ENCODE results near the gene MED29.

Gene MED29

GRCh38 chr19:39403331-39404312, 12.4 kb downstream of the MED29 start:
- TF ChIP-seq, protein P1, sequence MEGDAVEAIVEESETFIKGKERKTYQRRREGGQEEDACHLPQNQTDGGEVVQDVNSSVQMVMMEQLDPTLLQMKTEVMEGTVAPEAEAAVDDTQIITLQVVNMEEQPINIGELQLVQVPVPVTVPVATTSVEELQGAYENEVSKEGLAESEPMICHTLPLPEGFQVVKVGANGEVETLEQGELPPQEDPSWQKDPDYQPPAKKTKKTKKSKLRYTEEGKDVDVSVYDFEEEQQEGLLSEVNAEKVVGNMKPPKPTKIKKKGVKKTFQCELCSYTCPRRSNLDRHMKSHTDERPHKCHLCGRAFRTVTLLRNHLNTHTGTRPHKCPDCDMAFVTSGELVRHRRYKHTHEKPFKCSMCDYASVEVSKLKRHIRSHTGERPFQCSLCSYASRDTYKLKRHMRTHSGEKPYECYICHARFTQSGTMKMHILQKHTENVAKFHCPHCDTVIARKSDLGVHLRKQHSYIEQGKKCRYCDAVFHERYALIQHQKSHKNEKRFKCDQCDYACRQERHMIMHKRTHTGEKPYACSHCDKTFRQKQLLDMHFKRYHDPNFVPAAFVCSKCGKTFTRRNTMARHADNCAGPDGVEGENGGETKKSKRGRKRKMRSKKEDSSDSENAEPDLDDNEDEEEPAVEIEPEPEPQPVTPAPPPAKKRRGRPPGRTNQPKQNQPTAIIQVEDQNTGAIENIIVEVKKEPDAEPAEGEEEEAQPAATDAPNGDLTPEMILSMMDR (IDR thresholded peaks at IDR 0.05; ENCODE audit: borderline replicate concordance, control extremely low read depth, extremely low read depth, insufficient read depth, missing control alignments) = no peak
- peak; percentile 80 for DNase-seq (ENCODE audit: low spot score)
- in situ Hi-C loops (cut with MboI; ENCODE audit: low sequenced_read_pairs, unreplicated experiment) = no loop called here

DNA sequence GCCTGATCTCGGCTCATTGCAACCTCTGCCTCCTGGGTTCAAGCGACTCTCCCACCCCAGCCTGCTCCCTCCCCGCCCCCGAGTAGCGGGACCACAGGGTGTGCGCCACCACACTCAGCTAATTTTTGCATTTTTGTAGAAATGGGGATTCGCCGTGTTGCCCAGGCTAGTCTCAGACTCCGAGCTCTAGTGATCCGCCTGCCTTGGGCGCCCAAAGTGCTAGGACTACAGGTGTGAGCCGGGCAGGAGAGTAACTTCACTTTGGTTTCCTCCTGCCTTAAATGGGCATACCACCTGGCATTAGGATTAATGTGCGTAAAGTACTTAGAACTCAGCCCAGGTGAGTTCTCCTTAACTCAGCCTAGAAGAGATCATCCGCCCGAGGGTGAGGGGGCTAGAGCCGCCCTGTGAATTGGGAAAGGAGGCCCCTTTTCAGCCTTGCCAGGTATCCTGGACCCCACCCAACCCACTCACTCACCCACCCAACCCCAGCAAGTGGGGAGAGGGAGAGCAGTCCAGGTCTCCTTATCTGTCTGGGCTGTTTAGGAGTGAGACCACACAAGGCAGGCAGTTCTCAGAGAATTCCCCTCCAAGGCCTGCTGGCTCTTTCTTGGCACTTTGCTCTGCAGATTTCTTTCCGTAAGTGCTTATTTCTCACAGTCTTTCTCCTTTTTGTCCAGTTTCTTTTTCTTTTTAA, 14.2 kb downstream of the MED29 start:
- in situ Hi-C loops (cut with MboI; ENCODE audit: low sequenced_read_pairs, unreplicated experiment) = no loop called here
- no peak for DNase-seq (ENCODE audit: low spot score)
- TF ChIP-seq, protein P1 (IDR thresholded peaks at IDR 0.05; ENCODE audit: borderline replicate concordance, control extremely low read depth, extremely low read depth, insufficient read depth, missing control alignments) = no peak

DNA sequence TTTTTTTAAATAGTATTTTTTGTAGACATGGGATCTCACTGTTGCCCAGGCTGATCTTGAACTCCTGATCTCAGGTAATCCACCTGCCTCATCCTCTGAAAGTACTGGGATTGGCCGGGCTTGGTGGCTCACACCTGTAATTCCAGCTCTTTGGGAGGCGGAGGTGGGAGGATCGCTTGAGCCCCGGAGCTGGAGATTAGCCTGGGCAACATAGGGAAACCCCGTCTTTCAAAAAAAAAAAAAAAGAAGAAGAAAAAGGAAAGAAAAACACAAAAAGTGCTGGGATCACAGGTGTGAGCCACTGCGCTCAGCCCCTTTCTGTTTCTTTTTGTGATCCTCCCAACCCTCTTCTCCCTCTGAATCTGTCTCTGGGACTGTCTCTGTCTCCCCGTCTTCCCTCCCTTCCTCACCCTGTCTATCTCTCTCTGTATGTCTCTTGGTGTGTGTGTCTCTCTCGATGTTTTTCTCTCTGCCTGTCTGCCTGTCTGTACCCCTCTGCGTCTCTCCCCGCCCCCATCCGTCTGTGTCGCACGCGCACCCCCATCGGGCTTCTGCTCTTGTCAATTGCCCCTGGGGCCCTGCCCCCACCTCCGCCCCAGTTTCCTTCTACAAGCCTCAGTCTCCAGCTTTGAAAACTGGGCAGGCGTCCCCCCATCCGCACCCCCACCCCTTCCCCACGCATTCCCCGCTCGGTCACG, 14.9 kb downstream of the MED29 start:
- TF ChIP-seq, protein P1 (IDR thresholded peaks at IDR 0.05; ENCODE audit: borderline replicate concordance, control extremely low read depth, extremely low read depth, insufficient read depth, missing control alignments) = no peak
- in situ Hi-C loops (cut with MboI; ENCODE audit: low sequenced_read_pairs, unreplicated experiment) = no loop called here
- no peak for DNase-seq (ENCODE audit: low spot score)

- DNase-seq (ENCODE audit: low spot score) = peak; percentile 86
- TF ChIP-seq, protein P1 (IDR thresholded peaks at IDR 0.05; ENCODE audit: borderline replicate concordance, control extremely low read depth, extremely low read depth, insufficient read depth, missing control alignments) = no peak
- in situ Hi-C loops (cut with MboI; ENCODE audit: low sequenced_read_pairs, unreplicated experiment) = no loop called here
Observed at GRCh38 chr19:39406656-39407409, 15.7 kb downstream of the MED29 start, which contains the start of gene ZFP36. Gene ZFP36, plus strand, starts transcription at chr19:39406847. Its CDS starts 58 bp downstream, at chr19:39406905.

- DNase-seq (ENCODE audit: low spot score) = no peak
- TF ChIP-seq, protein P1 (IDR thresholded peaks at IDR 0.05; ENCODE audit: borderline replicate concordance, control extremely low read depth, extremely low read depth, insufficient read depth, missing control alignments) = no peak
- in situ Hi-C loops (cut with MboI; ENCODE audit: low sequenced_read_pairs, unreplicated experiment) = no loop called here
Observed at GRCh38 chr19:39407410-39407659, 16.2 kb downstream of the MED29 start.

All from GM13976 (cell line).